ENCODE data around the gene CARD11. TPM values are rescaled to one million over a fixed set of nuclear protein-coding genes. Genes with fewer than 3 reads are reported as not detected.

Gene CARD11
- polyA plus RNA-seq, 1 experiment, result not detected

DNA sequence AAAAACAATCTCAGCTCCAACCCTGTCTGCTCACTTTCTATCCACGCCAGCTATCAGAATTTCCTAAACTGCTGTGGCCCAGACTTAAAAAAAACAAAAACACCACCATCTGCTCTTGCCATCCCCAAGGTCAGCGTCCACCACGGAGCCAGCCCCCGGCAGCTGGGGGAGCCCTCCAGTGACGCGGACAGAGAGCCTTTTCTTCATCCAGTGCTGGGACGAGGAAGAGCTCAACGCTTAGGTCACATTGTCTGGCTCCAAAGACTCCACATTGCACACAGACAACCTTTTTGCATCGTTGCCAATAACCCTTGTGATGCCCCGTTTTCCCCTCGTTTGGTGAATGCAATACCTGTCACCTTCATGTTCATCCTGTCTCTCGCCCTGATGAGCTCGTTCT is 132.2 kb downstream of the CARD11 start:
- CTCF ChIA-PET, result no interaction called here

DNA sequence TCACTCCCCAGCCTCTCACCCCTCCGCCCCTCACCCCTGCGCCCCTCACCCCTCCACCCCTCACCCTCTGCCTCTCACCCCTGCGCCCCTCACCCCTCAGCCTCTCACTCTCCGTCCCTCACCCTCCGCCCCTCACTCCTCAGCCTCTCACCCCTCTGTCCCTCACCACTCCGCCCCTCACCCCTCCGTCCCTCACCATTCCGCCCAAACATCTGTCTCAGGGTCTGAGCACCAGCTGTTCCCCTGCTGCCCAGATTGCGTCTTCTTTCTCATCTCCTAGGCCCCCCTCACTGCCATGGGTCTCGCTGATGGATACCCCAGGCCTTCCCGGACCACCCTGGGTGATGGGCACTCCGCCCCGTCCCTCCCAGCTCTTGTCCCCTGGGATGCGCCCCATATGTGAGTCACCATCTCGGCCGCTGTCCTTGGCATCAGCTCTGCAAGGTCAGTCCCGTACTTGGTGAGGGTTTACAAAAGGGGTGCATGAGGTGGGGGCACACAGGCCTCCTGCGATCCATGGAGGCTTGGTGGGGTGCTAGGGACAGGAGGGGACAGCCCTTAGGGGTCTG is 134.1 kb downstream of the CARD11 start:
- ChIA-PET POLR2A (no interaction called here), CTCF (no interaction called here)
- no peak overlapping the region for H3K4me3 ChIP-seq (ENCODE audit: low read depth, low read length)
- TF ChIP-seq, protein P1, sequence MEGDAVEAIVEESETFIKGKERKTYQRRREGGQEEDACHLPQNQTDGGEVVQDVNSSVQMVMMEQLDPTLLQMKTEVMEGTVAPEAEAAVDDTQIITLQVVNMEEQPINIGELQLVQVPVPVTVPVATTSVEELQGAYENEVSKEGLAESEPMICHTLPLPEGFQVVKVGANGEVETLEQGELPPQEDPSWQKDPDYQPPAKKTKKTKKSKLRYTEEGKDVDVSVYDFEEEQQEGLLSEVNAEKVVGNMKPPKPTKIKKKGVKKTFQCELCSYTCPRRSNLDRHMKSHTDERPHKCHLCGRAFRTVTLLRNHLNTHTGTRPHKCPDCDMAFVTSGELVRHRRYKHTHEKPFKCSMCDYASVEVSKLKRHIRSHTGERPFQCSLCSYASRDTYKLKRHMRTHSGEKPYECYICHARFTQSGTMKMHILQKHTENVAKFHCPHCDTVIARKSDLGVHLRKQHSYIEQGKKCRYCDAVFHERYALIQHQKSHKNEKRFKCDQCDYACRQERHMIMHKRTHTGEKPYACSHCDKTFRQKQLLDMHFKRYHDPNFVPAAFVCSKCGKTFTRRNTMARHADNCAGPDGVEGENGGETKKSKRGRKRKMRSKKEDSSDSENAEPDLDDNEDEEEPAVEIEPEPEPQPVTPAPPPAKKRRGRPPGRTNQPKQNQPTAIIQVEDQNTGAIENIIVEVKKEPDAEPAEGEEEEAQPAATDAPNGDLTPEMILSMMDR (IDR thresholded peaks at IDR 0.05; ENCODE audit: insufficient read depth, low read depth, low read length), result no peak
- no peak for DNase-seq (ENCODE audit: low read depth)
- no peaks in the 10 kb centered on the region for H3K36me3 ChIP-seq (ENCODE audit: control insufficient read depth, insufficient read depth, low read length)
- no peaks in the 10 kb centered on the region for H3K27me3 ChIP-seq (ENCODE audit: control insufficient read depth, insufficient read depth, low read length)

More for the DNA sequence above, 132.2 kb downstream of the CARD11 start:
- Histone ChIP-seq H3K36me3 (ENCODE audit: control insufficient read depth, insufficient read depth, low read length) (no peaks in the 10 kb centered on the region), H3K27me3 (ENCODE audit: control insufficient read depth, insufficient read depth, low read length) (no peaks in the 10 kb centered on the region), H3K4me3 (ENCODE audit: low read depth, low read length) (no peak overlapping the region)
- POLR2A ChIA-PET, result no interaction called here
- no peak for DNase-seq (ENCODE audit: low read depth)
- TF ChIP-seq, protein P1 (IDR thresholded peaks at IDR 0.05; ENCODE audit: insufficient read depth, low read depth, low read length), result no peak

GRCh38 chr7:2909043-2909442 is 134.6 kb downstream of the CARD11 start:
- Histone ChIP-seq H3K4me3 (ENCODE audit: low read depth, low read length) (no peak overlapping the region), H3K36me3 (ENCODE audit: control insufficient read depth, insufficient read depth, low read length) (no peaks in the 10 kb centered on the region), H3K27me3 (ENCODE audit: control insufficient read depth, insufficient read depth, low read length) (no peaks in the 10 kb centered on the region)
- ChIA-PET CTCF (no interaction called here), POLR2A (no interaction called here)
- DNase-seq (ENCODE audit: low read depth), result no peak
- TF ChIP-seq, protein P1 (IDR thresholded peaks at IDR 0.05; ENCODE audit: insufficient read depth, low read depth, low read length), result no peak

- DNase-seq (ENCODE audit: low read depth), result no peak
- TF ChIP-seq, protein P1 (IDR thresholded peaks at IDR 0.05; ENCODE audit: insufficient read depth, low read depth, low read length), result no peak
- H3K36me3 ChIP-seq (ENCODE audit: control insufficient read depth, insufficient read depth, low read length), result no peaks in the 10 kb centered on the region
- H3K4me3 ChIP-seq (ENCODE audit: low read depth, low read length), result no peak overlapping the region
- no peaks in the 10 kb centered on the region for H3K27me3 ChIP-seq (ENCODE audit: control insufficient read depth, insufficient read depth, low read length)
- ChIA-PET CTCF (no interaction called here), POLR2A (no interaction called here)
Observed at GRCh38 chr7:2908103-2908683, 135.5 kb downstream of the CARD11 start.

DNA sequence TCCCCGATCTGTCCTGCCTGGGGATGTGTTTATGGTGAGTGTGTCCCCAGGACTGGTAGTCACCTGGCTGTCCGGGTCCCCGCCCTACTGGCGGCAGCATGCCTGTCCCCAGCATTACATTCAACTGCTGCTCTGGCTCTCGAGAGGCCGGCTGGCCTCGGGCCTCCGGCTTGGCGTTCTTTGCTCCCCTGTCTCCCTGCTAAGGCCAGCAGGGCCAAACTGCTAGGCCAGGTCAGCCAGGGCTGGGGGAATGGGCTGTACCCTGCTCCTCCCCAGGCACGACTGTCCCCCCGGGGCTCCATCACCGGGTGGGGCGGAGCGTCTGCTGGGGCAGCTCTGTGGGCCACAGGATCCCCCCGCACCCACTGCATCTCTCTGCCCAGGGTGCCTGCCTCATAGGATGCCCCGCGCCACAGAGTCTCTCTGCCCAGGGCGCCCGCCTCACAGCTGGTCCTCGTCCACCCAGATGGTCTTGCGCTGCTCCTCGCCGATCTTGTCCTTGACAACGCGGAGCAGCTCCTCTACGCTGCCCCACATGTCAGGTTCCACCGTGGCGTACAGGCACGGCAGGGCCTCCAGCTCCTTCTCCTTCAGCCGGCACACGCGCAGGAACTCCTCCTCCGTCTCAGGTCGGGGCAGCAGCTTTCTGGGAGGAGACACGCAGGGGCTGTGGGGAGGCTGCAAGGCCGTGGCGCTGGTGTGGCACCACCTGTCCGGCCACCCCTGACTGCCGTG is 137.3 kb downstream of the CARD11 start:
- no peaks in the 10 kb centered on the region for H3K36me3 ChIP-seq (ENCODE audit: control insufficient read depth, insufficient read depth, low read length)
- no peaks in the 10 kb centered on the region for H3K27me3 ChIP-seq (ENCODE audit: control insufficient read depth, insufficient read depth, low read length)
- CTCF ChIA-PET, result no interaction called here
- H3K4me3 ChIP-seq (ENCODE audit: low read depth, low read length), result no peak overlapping the region
- DNase-seq (ENCODE audit: low read depth), result no peak
- POLR2A ChIA-PET, result no interaction called here
- TF ChIP-seq, protein P1 (IDR thresholded peaks at IDR 0.05; ENCODE audit: insufficient read depth, low read depth, low read length), result no peak

Measured in BJ (cell line).